HEK293 (cell line): Measurements from ENCODE around the gene SLC38A3.

Source experiments
- ATF2 ChIP-seq: fragments of 450-650 bp; formaldehyde crosslinking; IDR thresholded peaks from 2 replicates; pipeline ENCODE4 v1.5.1; 2016; ENCODE audit warnings: missing biosample characterization, missing genetic modification characterization, low read depth
- CTCF ChIP-seq: fragments of 450-650 bp; formaldehyde crosslinking; IDR thresholded peaks from 2 replicates; pipeline ENCODE4 v1.5.1; 2016; ENCODE audit warnings: missing biosample characterization, missing genetic modification characterization
- REST ChIP-seq: fragments of 450-650 bp; formaldehyde crosslinking; IDR thresholded peaks from 2 replicates; pipeline ENCODE4 v1.5.1; 2016; ENCODE audit warnings: missing biosample characterization, missing genetic modification characterization
- YY1 ChIP-seq: fragments of 450-650 bp; formaldehyde crosslinking; IDR thresholded peaks from 2 replicates; pipeline ENCODE4 v1.5.1; 2018; ENCODE audit warnings: missing biosample characterization, missing genetic modification characterization
- ZNF10 ChIP-seq: fragments of 450-650 bp; formaldehyde crosslinking; IDR thresholded peaks from 2 replicates; pipeline ENCODE4 v1.5.1; 2017; ENCODE audit warnings: missing biosample characterization, missing genetic modification characterization
- ZNF510 ChIP-seq: fragments of 450-650 bp; formaldehyde crosslinking; IDR thresholded peaks from 2 replicates; pipeline ENCODE4 v1.5.1; 2018; ENCODE audit warnings: mild to moderate bottlenecking, missing genetic modification characterization, missing biosample characterization; ENCODE audit not compliant: insufficient replicate concordance
- ZNF629 ChIP-seq: fragments of 450-650 bp; formaldehyde crosslinking; IDR thresholded peaks from 2 replicates; pipeline ENCODE4 v1.5.1; 2017; ENCODE audit warnings: missing biosample characterization, missing genetic modification characterization
- ZNF830 ChIP-seq: fragments of 450-650 bp; IDR thresholded peaks from 2 replicates; pipeline ENCODE4 v1.5.0; 2018; ENCODE audit warnings: missing biosample characterization, missing genetic modification characterization, low read depth, mild to moderate bottlenecking, moderate library complexity
- TF ChIP-seq, protein P1 (sequence below): fragments of 450-650 bp; formaldehyde crosslinking; IDR thresholded peaks from 2 replicates; pipeline ENCODE4 v1.5.1; 2016; ENCODE audit warnings: missing biosample characterization, missing genetic modification characterization
- TF ChIP-seq, protein P2 (sequence below): IDR thresholded peaks from 2 replicates; pipeline ENCODE4 v1.6.1; 2011; ENCODE audit warnings: mild to moderate bottlenecking, low read depth, low read length, borderline replicate concordance

- TF ChIP-seq CTCF (no peak), YY1 (tag by site-specific recombination) (no peak), ZNF10 (tag by site-specific recombination) (no peak), REST (tag by site-specific recombination) (no peak), ZNF510 (no peak), ZNF629 (tag by site-specific recombination) (no peak), ZNF830 (tag by site-specific recombination) (no peak), ATF2 (tag by site-specific recombination) (no peak)
- TF ChIP-seq, protein P1, sequence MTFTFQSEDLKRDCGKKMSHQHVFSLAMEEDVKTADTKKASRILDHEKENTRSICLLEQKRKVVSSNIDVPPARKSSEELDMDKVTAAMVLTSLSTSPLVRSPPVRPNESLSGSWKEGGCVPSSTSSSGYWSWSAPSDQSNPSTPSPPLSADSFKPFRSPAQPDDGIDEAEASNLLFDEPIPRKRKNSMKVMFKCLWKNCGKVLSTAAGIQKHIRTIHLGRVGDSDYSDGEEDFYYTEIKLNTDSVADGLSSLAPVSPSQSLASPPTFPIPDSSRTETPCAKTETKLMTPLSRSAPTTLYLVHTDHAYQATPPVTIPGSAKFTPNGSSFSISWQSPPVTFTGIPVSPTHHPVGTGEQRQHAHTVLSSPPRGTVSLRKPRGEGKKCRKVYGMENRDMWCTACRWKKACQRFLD (tag by site-specific recombination) = no peak
- TF ChIP-seq, protein P2, sequence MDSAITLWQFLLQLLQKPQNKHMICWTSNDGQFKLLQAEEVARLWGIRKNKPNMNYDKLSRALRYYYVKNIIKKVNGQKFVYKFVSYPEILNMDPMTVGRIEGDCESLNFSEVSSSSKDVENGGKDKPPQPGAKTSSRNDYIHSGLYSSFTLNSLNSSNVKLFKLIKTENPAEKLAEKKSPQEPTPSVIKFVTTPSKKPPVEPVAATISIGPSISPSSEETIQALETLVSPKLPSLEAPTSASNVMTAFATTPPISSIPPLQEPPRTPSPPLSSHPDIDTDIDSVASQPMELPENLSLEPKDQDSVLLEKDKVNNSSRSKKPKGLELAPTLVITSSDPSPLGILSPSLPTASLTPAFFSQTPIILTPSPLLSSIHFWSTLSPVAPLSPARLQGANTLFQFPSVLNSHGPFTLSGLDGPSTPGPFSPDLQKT = no peak
These were observed 40.6 kb upstream of the SLC38A3 start for GRCh38 chr3:50164481-50164880.
